Middle frontal gyrus (tissue), 1 donor: ENCODE results near the gene RBFOX1.
A peak's percentile ranks its signal among the peaks of the same experiment; 100 is the strongest.

ENCODE experiments used
- DNase-seq: peaks from one replicate; pipeline ENCODE4 v3.0.0-alpha.2; 2015; ENCODE audit warnings: low spot score; ENCODE audit errors: extremely low spot score

Gene RBFOX1

DNA sequence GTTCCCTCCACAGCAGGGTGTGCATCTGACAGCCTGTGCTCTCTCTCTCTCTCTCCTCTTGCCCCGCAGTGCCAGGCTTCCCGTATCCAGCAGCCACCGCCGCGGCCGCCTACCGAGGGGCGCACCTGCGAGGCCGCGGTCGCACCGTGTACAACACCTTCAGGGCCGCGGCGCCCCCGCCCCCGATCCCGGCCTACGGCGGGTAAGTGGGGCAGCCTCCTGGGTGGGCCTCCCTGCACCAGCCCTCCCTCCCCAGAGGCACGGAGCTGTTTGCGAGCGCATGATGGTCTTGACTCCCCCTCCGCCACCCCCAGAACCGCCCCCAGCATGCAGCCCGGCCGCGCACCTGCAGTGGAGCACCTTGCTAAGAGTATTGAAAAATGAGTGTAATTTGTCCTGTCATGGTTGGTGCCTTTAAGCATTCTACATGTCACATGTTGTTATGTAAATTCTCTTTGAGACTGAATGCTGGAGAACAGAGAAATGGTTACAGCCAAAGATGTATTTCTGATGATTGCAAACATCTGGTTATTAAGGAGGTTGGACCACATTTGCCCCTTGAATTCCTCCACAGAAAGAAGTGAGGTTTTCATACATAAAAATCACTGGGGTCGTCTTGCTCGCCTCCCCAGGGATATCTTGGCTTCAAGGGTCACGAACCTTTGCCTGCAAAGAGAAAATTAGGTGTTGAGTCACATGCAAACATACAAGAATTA, 321.3 kb downstream of the RBFOX1 start:
- DNase-seq, result no peak

DNA sequence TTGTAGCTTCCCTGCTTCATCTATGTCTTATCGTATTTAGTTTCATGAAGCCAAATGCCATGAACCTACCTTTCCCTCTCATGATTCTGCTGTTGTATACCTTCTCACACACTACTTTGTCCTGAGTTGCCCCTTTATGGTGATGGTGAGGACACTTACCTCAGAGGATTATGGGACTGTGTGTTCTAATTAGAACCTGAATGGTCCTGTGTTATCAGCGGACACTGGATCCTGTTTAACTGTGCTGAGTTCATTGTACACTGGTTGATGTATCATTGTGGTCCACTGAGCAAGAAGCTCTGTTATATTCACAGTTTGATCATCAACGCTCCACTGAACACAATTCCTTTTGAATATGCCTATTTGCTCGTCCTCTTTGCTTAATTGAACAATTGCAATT, 343.0 kb downstream of the RBFOX1 start:
- no peak for DNase-seq

DNA sequence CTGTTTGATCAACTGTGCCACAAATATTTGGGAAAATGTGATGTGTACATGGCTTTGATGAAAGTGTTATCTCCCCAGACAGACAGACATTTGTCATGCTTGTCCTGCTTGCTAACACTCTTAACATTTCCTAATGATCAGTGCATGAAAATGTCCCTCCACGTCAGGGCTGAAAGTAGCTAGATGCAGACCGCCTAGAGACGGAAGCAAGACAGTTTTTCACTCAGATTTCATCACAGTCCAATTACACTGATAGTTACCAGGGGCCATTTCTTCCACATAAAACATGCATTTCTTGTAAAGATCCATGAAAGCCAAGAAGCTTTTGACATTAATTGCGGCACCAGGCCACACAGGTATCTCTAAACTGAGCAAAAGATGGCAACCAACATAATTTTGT, 347.7 kb downstream of the RBFOX1 start:
- no peak for DNase-seq

DNA sequence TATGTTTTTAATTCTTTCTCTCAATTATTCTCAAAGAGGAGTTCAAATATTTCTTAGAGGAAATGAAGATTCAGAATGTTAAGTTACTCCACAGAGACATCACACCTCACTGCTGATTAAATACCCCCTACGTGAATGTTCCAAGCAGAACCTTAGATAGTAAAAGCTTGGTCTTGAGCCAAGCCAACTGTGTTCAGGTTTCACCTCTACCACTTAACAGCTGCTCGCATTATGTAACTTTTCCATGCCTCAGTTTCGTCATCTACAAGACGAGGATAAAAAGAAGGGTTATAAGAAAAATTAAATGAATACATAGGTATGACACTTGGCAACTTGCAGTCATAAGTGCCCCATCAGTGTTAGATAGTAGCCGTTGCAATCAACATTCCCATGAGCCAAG, 356.2 kb downstream of the RBFOX1 start:
- no peak for DNase-seq

DNA sequence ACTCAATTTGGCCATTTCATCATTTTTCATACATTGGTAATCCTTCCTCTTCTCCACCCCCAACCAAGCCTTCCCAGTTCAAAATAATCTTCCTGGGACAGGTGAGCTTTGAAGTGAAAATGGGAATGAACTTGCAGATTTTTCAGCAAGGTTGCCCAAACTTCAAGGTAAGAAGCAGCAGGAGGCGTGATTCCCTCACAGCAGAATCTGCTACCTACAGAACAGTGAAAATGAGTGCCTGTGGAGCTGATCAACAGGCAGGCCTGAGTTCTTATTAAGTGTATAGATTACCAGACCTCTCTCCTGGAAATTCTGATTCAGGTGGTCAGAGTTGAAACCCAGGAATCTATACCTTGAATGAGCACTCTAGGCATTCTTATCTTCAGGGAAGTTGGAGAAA, 356.6 kb downstream of the RBFOX1 start:
- DNase-seq, result no peak

DNA sequence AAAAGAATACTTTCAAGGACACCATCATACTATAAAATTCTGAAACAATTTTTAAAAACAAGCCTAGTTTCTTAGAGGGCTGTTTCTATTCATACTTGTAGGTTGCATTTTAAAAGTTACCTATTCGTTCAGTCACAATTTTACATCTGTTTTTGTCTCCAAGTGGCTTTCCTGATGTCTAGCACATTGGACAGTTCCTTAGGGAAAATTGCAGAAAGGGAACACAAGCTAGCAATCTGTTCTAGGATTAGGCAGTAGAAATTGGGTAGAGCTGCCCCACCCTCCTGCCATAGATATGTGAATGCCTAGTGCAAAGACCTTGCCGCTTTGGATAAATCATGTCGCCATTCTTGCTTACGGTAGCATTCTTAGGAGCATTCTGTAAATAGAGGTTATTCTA, 358.9 kb downstream of the RBFOX1 start:
- no peak for DNase-seq

DNA sequence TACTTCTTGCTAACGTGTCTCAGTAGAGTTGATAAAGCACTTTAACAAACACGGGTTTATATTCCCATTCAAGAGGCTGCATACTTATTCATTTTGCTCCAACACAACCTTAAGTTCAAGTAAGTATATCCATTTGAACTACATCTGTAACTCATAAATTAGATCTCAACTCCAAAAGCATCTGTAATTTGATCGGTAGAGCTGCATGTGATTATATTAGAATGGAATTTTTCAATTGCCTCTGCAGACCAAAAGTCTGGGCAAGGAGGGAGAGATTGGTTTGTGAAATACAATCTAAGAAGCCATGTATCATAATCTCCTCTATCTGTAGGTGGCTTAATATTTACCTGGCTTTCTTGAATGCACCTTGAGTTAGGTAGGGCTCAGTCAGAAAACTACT, 371.0 kb downstream of the RBFOX1 start:
- no peak for DNase-seq

DNA sequence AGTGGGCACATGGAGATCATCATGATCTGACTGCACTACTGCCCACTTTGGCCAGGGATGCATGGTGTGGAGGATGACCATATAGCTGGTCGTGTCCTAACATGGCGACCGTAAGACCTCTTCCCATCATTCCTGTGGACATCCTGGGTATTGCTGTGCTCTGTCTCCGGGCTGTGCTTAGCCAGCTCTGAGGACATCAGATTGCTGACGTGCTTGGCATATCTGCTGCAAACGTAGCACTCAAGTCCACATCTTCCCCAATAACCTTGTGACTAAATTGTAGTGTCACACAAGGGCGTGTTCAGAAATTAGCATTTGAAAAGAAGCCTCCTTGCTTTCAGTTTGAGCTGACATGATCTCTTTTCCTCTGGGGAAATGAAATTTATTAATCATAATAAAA, 373.2 kb downstream of the RBFOX1 start:
- no peak for DNase-seq

DNA sequence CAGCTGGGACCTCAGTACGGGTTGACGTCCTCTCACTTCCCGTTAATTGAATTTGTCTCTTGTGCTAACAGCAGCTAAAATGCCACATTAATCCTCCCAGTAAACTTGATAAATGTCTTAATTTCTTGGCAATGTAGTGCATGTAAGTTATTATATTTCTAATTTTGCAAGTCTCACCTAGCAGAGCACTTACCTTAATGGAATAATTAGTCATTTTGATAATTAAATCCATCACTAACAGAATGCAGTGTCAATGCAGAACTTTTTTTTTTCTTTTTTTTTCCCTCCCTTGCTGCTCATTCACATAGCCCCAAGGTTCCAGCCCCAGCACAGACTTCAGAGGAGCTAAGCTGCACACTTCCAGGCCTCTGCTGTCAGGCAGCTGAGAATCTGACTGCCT, 376.5 kb downstream of the RBFOX1 start:
- no peak for DNase-seq

DNA sequence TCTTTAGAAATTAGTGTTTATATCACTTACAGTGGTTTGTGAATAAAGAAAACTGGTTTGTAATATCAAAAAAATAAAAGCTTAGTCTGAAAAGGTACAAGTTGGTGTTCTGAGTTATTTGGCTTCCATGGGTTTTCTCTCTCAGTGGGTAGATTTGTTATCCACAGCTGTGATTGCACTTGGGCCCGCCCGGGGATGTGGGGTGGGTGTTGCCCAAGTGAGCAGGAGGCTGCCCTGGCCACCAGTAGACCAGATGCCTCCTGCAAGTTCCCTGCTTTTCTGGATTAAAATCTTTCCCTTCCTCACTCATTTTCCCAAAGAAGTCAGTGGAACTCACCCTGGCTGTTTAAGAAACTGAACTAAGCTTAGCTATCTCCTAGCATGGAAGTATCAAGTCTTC, 380.6 kb downstream of the RBFOX1 start:
- DNase-seq, result no peak

DNA sequence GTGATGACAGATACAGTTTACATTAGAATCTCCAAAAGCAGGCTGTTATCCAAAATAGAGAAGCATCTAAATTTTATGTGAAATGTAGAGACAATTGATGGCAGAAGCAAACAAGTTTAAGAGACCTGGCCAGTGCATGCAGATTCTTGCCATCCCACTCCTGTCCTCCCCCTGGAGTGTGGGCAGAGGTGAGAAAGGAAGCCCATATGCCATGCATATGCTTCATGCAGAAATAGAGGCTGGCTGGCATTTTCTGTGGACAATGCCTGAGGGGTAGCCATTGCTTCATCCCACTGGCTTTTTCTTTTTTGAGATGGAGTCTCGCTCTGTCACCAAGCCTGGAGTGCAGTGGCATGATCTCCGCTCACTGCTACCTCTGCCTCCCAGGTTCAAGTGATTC, 382.1 kb downstream of the RBFOX1 start:
- DNase-seq, result peak; percentile 51

DNA sequence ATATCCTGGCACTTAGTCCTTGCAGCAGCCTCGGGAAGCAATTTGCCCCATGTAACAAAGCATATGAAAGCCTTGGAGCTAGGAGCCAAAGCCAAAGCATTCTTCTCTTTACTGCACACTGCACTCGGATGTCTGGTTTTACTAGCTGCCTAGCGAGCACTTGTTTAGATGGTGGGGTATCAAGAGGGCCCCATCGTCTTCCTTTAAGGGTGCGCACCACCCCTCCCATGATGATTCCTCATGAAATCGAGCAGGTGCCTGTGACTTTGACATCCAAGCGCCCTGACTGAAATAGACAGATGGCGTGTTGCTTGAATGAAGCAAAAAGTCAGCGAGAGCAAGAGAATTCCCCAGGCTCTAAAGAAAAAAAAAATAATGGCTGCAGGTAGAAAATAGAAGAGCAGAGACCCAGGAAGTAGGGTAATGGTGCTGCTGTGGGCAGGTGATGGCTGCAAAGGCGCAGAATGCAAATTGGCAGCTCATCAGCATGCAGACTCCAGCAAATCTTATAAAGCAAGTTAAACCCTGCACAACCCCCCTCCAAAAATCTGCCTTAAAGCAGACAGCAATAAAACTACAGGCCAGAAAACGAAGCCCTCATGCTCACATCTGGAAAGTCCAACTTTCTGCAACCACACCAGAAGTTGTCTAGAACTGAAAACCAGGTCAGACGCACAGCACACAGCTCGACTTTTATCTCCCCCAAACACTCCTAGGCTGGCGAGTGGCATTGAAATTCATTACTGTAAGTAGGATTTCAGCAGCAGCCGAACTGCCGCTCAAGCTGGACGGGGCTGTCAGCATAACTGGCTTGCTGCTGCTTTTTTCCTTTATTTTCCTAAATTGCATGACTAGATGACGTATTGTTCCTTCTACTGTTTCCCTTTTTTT, 384.3 kb downstream of the RBFOX1 start:
- no peak for DNase-seq

DNA sequence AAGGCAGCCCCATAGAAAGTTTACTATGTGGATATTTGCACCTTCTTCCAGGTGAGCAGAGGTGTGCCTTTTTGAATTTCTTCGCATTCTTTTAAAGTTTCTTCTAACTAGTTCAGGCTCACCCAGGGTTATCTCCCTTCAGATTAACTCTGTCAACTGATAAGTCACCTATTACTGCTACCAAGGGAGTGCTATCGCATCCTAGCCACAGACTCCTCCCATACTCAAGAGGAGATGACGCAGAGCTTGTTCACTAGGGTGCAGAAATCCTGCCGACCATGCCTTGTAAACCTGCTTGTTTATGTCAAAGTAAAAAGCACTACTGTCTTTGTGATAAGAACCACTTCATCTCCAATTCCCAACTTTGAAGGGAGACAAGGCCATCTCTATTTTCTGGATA, 390.1 kb downstream of the RBFOX1 start:
- no peak for DNase-seq

DNA sequence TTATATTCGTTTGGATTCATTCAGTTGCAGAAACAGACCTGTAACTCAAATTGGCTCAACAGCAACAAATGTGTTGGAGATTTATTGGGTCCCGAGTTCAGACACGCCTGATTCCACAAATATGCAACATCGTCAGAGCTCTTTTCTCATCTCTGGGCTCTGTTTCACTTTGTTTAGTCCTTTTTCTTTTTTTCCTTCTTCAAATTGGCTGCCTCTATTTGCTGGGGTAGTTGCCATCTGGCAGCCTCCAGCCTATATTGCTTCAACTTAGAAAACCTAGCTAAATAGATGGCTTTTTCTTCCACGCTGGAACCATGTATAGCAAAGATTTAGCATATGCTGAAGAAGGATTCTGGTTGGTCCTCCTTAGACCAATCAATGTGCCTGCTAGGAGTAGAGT, 398.5 kb downstream of the RBFOX1 start:
- DNase-seq, result no peak

DNA sequence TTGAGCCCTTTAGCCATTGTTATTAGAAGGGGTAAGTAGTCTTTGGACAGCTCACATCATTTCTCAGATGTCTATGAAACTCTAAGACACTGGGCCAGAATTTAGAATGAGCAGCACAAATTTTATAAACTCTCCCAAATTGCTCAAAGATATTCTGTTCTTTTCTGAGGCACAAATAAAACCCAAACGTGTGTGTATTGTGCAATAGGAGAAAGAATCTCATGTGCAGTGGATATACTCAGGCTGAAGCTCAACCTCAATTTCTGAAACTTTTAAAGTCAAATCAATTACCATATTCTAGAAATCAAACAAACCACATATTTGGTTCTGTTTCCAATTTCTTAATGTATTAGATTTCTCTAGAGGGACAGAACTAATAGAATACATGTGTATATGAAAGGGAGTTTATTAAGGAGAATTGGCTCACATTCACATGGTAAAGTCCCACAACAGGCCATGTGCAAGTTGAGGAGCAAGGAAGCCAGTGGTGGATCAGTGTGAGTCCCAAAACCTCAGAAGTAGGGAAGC, 403.6 kb downstream of the RBFOX1 start:
- DNase-seq, result no peak

DNA sequence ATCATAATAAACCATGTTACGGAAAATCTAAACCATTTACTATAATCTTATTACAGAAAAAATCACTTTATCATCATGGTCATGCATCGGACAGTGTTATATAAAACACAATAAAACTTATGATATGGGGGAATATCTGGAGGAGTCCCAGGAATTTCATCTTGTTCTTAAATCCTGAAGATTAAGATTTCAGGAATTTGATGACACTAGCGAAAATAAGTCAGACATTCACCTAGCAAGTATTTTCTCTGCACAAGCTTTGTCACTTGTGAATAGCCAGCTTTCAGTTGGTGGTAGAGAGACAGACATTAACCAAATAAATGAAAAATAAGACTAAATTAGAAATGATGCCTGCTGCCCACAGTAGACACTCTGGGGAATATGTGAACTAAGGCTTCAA, 410.0 kb downstream of the RBFOX1 start:
- DNase-seq, result no peak

DNA sequence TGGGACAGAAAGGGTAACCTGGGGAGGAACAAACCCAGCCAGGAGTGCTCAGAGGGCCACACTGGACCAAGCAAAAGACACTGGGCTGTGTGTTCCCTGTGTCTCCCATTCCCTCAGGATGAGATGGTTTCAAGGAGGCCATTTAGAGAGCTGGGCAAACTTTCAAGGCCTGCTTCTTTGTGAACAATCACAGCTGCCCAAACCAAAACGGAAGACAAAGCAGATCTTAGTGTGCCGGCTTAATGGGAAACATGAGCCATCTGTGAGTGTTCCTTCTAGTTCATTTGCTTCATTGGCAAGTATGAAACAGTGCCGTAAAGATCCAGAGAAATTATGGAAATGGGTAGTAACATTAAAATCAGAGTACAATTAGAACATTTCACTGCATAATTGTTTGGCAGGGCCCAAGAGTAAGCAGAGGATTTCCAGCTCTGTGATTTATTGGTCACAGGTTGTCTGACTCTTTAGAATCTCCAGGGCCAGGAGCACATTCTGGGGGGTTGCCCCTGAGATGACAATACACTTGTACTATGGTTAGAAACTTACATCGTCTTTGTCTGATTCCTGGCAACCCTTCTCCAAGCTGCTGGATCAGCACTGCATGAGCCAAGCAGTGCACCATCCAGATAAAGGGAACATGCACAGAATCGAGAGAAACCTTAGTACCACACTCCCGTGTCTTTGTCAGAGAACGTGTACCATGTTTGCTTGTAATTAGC, 412.1 kb downstream of the RBFOX1 start:
- DNase-seq, result peak; percentile 59

DNA sequence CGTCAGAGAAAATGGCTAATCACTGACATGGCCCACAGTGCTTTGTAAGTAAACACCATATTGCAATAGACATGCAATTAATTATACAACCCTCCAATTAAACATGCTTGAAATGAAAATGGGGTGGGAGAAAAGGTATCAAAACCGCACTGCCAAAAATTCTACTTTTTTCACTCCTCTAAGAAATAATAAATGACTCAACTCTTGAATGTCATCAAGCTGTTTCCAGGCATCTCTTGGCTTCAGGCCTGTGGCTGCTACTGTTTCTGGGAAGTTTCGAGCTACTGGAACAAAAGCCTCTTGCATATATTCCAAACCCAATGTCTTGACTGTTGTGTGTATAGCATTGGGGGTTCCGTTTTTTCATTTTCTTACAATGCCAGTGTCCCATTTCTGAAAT, 412.6 kb downstream of the RBFOX1 start:
- peak; percentile 12 for DNase-seq

DNA sequence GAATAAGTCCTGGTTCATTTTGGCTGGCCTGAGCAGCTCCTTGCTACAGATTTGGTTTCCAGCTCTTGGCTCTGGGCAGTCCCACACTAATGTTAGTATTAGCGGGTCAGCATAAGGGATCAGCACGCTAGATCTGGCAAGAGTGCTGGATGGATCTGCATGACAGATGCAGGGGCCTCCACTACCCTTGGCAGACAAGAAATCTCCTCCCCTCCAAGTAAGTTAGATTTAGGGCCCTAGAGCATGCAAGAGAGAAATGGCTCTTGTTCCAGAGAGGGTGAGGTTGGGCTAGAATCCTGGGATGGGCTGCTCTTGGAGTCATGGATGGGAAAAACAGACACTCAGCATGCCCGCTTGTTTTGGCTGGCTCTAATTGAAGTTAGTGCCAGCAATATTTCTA, 414.3 kb downstream of the RBFOX1 start:
- DNase-seq, result no peak

DNA sequence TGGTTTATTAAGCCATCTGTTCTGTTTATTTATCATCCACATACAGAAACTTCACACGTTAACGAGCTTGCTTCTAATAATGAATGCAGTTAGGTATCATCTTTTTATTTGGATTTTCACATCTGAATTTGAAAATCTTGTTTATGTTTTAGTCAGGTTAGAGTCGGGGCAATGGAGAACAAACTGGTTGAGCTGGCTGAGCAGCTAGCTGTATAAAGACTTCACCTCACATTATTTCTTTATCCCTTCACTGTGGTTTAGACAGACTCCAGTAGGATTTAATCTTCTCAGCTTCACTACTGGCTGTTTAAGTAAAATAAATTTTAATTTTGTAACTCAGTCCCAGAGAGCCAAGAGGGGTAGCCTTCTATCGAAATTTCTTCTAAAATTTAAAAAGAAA, 415.9 kb downstream of the RBFOX1 start:
- no peak for DNase-seq

DNA sequence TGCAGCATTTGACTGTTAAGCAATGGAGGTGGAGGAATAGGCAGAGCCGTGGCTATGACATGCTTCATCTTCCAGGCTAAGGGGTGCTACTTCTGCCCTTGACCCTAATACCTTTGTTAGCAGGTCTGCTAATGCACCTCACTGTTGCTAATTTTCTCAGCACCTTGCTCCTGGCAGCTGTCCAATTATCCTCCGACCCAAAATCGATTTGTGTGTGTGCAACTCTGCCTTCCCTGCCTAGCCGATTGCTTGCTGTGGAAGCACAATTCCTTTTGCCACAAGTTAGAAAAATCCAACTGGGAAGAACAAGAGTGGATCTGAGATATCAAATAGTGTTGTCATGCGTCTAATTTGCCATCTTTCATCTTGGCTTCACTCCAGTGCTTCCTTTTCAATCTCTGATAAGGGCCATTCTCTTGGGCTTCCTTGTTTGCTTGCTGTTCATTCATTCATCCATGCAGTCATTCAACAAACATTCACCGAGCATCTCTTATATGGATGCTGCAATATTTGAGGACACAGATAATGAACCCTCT, 422.8 kb downstream of the RBFOX1 start:
- DNase-seq, result no peak
